Sciatic nerve (tissue), 1 donor: Measurements from ENCODE around the gene PDCD1LG2. TPM values are rescaled to one million over a fixed set of nuclear protein-coding genes. Genes with fewer than 3 reads are reported as not detected.

Experiments
- total RNA-seq: library from RNA; stranded (reverse); fragmentation: NEBNext Ultra II Directional; extraction: Animal tissue kit (Norgen Biotek cat#: 25700); gene quantifications from one replicate; pipeline ENCODE4 v1.2.1, GENCODE V29; 2021
- donor health status: DM: no; HTN: no; CAD: no.

PDCD1LG2 gene
- total RNA-seq, 1 donor from 2014 or later = 3.0 TPM

Other genes with a start within 250 kb of the PDCD1LG2 start
- gene RLN2, start 205.8 kb upstream of the PDCD1LG2 start, total RNA-seq = not detected
- not detected for gene RLN1, start 170.7 kb upstream of the PDCD1LG2 start, total RNA-seq
- gene PLGRKT, start 72.6 kb upstream of the PDCD1LG2 start, total RNA-seq = 10.7 TPM
- gene CD274, start 60.0 kb upstream of the PDCD1LG2 start, total RNA-seq = 4.7 TPM
- 30.3 TPM for gene RIC1, start 118.6 kb downstream of the PDCD1LG2 start, total RNA-seq